HG02610 (cell line): Measurements from ENCODE around the gene MIER3.
A peak's percentile ranks its signal among the peaks of the same experiment; 100 is the strongest.

Experiments used
- ATAC-seq: cut with Tn5 transposase; IDR thresholded peaks from one replicate; pipeline ENCODE4 v1.9.1; 2021; ENCODE audit warnings: mild to moderate bottlenecking, moderate library complexity; ENCODE audit not compliant: unreplicated experiment

The MIER3 gene

GRCh38 chr5:56961746-56962145, 9.8 kb upstream of the MIER3 start:
- no peak for ATAC-seq

GRCh38 chr5:56959326-56959725, 7.4 kb upstream of the MIER3 start:
- no peak for ATAC-seq

GRCh38 chr5:56958595-56958994, 6.7 kb upstream of the MIER3 start:
- no peak for ATAC-seq

GRCh38 chr5:56954262-56954661, 2.3 kb upstream of the MIER3 start:
- no peak for ATAC-seq

- ATAC-seq, result peak; percentile 48
These were observed 587 bp downstream of the MIER3 start for GRCh38 chr5:56951126-56951945.

- ATAC-seq, result peak; percentile 48
These were observed 1.2 kb downstream of the MIER3 start for GRCh38 chr5:56950626-56951125.

GRCh38 chr5:56947052-56947451, 4.9 kb downstream of the MIER3 start:
- no peak for ATAC-seq

- no peak for ATAC-seq
These were observed 9.9 kb downstream of the MIER3 start for GRCh38 chr5:56941981-56942380.

GRCh38 chr5:56938858-56939257, 13.1 kb downstream of the MIER3 start:
- ATAC-seq, result no peak

GRCh38 chr5:56934325-56934724, 17.6 kb downstream of the MIER3 start:
- ATAC-seq, result no peak

- ATAC-seq, result no peak
These were observed 29.0 kb downstream of the MIER3 start for GRCh38 chr5:56922922-56923321.

GRCh38 chr5:56919942-56920662, 31.8 kb downstream of the MIER3 start:
- ATAC-seq, result no peak

- no peak for ATAC-seq
These were observed 33.9 kb downstream of the MIER3 start for GRCh38 chr5:56918054-56918453.

GRCh38 chr5:56917534-56917933, 34.4 kb downstream of the MIER3 start:
- no peak for ATAC-seq

GRCh38 chr5:56914678-56915077, 37.2 kb downstream of the MIER3 start:
- no peak for ATAC-seq

GRCh38 chr5:56913766-56914165, 38.2 kb downstream of the MIER3 start:
- no peak for ATAC-seq

GRCh38 chr5:56910210-56910965, 41.5 kb downstream of the MIER3 start:
- ATAC-seq, result peak; percentile 22

- peak; percentile 92 for ATAC-seq
These were observed 42.4 kb downstream of the MIER3 start, which contains the start of gene SETD9 for GRCh38 chr5:56909294-56910209. SETD9 (plus strand) TSS chr5:56909596; CDS start chr5:56909646, 50 bp downstream.

GRCh38 chr5:56908942-56909293, 43.0 kb downstream of the MIER3 start:
- ATAC-seq, result no peak

- ATAC-seq, result no peak
These were observed 50.9 kb downstream of the MIER3 start for GRCh38 chr5:56900858-56901578.
